Vagina (tissue), 2 donors: Measurements from ENCODE around the gene MEIS3. TPM values are rescaled to one million over a fixed set of nuclear protein-coding genes. Genes with fewer than 3 reads are reported as not detected.
"Not testable (repeated sequence)": the region's sequence is repeated elsewhere in the genome, so short reads cannot be mapped to it uniquely, and the experiment has no call there.

ENCODE experiments used
- DNase-seq, 2 donors: peaks; one replicate each; pipeline ENCODE4 v3.0.0-alpha.2; 2017; ENCODE audit errors: extremely low spot score in 2 of 2
- H3K27ac ChIP-seq: fragments of 200-600 bp; sonication (generic); one replicate; pipeline ENCODE4 v1.5.1; 2019
- H3K27me3 ChIP-seq: fragments of 200-600 bp; sonication (generic); one replicate; pipeline ENCODE4 v1.5.1; 2019
- H3K36me3 ChIP-seq, 2 donors: fragments of 200-600 bp; sonication (generic); one replicate each; pipeline ENCODE4 v1.5.1; 2017 to 2019
- H3K4me1 ChIP-seq: fragments of 200-600 bp; sonication (generic); one replicate; pipeline ENCODE4 v1.5.1; 2019
- H3K4me3 ChIP-seq, 2 donors: fragments of 200-600 bp; sonication (generic); 1 replicate in 1 of 2; 2 replicates in 1 of 2; pipeline ENCODE4 v1.5.1; 2016 to 2019
- H3K9me3 ChIP-seq: fragments of 200-600 bp; sonication (generic); one replicate; pipeline ENCODE4 v1.5.1; 2019
- POLR2A ChIP-seq, 2 donors: fragments of 450-650 bp; IDR thresholded peaks; one replicate each; pipeline ENCODE4 v1.6.1; 2017; ENCODE audit warnings: antibody characterized with exemption in 2 of 2, mild to moderate bottlenecking in 2 of 2, moderate library complexity in 2 of 2
- POLR2AphosphoS5 ChIP-seq, 2 donors: sonication (generic); formaldehyde crosslinking; IDR thresholded peaks; one replicate each; pipeline ENCODE4 v1.9.0; 2017; ENCODE audit warnings: antibody characterized with exemption in 2 of 2, mild to moderate bottlenecking in 2 of 2, low read depth in 1 of 2; ENCODE audit not compliant: insufficient read depth in 1 of 2
- intact Hi-C: fragments of 100-400 bp; cut with DNase I; formaldehyde crosslinking; loops from one replicate; pipeline ENCODE4 v1.15.1; 2023
- total RNA-seq: library from RNA; depleted of rRNA; stranded (reverse); fragments of >200 nt; gene quantifications from one replicate; pipeline ENCODE4 v1.2.3, GENCODE V29; 2016
- TF ChIP-seq, protein P1 (sequence below), 3 experiments: fragments of 450-650 bp in 2 of 3; fragments of 200-600 bp in 1 of 3; sonication (generic) in 1 of 3; IDR thresholded peaks; one replicate each; pipeline ENCODE4 v1.5.1; 2017 to 2019; ENCODE audit warnings: antibody characterized with exemption in 3 of 3, mild to moderate bottlenecking in 2 of 3, moderate library complexity in 2 of 3

MEIS3 gene
- total RNA-seq, 1 donor from 2014 or later: 20.6 TPM

DNA sequence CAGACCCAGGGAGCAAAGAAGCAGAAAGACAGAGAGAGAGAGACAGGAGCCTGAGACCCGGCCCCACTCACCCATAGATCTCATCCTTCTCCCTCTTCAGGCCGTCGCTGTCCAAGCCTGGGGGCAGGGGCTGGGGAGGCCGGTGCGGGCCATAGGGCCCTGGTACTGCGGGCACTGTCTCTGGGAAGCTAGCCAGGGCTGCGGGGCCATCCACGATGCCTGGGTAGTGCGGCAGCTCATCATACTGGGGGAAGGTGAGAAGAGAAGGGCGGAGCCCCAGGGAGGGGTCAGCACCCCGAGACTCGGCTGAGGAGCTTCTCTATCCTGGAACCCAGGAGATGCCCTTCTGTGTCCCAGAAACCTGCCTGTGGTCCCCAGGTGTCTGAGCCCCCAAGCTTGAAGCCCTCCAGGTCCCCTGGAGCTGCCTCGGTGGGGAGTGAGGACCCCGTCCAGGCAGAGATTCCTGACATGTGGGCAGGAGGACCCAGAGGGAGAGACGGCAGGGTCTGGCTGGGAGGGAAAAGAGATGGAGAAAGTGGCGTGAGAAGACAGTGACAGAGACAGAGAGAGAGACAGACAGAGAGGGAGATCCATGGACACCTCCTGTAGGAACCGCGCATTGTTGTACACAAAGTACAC is 2.1 kb downstream of the MEIS3 start:
- Histone ChIP-seq H3K27ac (no peak overlapping the region), H3K4me1 (peaks cover 19% of the 10 kb centered on the region), H3K27me3 (peaks cover 4% of the 10 kb centered on the region), H3K9me3 (no peaks in the 10 kb centered on the region), H3K4me3 (no peak overlapping the region), H3K36me3 (no peaks in the 10 kb centered on the region)
- TF ChIP-seq POLR2A (IDR thresholded peaks at IDR 0.05) (no peak), POLR2AphosphoS5 (IDR thresholded peaks at IDR 0.05; ENCODE audit: insufficient read depth in 1 of 2, low read depth in 1 of 2) (no peak)
- TF ChIP-seq, protein P1, sequence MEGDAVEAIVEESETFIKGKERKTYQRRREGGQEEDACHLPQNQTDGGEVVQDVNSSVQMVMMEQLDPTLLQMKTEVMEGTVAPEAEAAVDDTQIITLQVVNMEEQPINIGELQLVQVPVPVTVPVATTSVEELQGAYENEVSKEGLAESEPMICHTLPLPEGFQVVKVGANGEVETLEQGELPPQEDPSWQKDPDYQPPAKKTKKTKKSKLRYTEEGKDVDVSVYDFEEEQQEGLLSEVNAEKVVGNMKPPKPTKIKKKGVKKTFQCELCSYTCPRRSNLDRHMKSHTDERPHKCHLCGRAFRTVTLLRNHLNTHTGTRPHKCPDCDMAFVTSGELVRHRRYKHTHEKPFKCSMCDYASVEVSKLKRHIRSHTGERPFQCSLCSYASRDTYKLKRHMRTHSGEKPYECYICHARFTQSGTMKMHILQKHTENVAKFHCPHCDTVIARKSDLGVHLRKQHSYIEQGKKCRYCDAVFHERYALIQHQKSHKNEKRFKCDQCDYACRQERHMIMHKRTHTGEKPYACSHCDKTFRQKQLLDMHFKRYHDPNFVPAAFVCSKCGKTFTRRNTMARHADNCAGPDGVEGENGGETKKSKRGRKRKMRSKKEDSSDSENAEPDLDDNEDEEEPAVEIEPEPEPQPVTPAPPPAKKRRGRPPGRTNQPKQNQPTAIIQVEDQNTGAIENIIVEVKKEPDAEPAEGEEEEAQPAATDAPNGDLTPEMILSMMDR (IDR thresholded peaks at IDR 0.05): no peak
- intact Hi-C loops: no loop called here
- no peak for DNase-seq

DNA sequence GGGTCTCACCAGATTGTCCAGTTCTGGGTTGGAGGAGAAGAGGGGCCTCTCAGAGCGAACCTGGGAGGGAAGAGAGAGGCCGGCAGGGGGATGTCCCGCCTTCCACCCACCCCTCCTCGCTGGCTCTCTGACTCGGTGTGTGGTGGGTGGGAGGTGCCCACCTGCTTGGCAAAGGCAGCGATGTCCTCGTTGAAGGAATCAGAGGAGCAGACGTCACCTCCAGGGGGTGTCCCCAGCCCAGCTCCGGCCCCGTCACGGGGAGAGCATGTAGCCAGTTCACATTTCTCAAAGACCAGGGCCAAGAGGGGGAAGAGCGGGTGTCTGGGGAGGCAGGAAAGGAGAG is 2.7 kb downstream of the MEIS3 start:
- DNase-seq: no peak
- H3K4me3 ChIP-seq: no peak overlapping the region
- no peaks in the 10 kb centered on the region for H3K27me3 ChIP-seq
- TF ChIP-seq, protein P1 (IDR thresholded peaks at IDR 0.05): no peak
- TF ChIP-seq POLR2A (IDR thresholded peaks at IDR 0.05) (no peak), POLR2AphosphoS5 (IDR thresholded peaks at IDR 0.05; ENCODE audit: insufficient read depth in 1 of 2, low read depth in 1 of 2) (no peak)
- H3K4me1 ChIP-seq: peaks cover 19% of the 10 kb centered on the region
- no peak overlapping the region for H3K27ac ChIP-seq
- no peaks in the 10 kb centered on the region for H3K9me3 ChIP-seq
- no peaks in the 10 kb centered on the region for H3K36me3 ChIP-seq
- intact Hi-C loops: no loop called here

DNA sequence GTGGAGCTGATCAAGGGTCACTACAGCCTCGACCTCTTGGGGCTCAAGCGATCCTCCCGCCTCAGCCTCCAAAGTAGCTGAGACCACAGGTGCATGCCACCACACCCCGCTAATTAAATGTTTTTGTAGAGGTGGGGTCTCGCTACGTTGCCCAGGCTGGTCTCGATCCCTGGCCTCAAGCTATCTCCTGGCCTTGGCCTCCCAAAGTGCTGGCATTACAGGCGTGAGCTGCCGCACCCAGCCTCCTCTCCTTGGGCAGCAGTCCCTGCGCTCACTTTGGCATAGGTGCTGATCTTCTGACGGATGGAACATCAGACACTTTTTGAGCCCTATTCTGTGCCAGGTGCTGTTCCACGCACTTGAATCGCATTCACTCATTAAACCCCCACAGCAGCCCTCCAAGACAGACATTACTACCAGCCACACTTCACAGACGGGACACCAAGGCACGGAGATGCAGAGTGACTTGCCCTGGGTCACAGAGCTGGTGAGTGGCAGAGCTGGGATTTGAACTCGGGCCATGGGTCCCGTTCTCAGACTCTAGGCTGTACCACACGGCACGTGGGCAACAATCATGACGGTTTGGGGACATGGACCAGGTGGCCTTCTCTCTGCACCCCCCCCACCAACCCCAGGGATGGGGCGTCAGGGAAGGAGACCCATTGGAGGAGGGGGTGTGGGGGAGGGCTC is 3.2 kb downstream of the MEIS3 start:
- no peak for DNase-seq
- intact Hi-C loops: no loop called here
- Histone ChIP-seq H3K4me1 (peaks cover 19% of the 10 kb centered on the region), H3K4me3 (no peak overlapping the region), H3K27me3 (no peaks in the 10 kb centered on the region), H3K27ac (no peak overlapping the region), H3K36me3 (no peaks in the 10 kb centered on the region), H3K9me3 (no peaks in the 10 kb centered on the region)
- TF ChIP-seq, protein P1 (IDR thresholded peaks at IDR 0.05): no peak
- TF ChIP-seq POLR2A (IDR thresholded peaks at IDR 0.05): no peak
- TF ChIP-seq POLR2AphosphoS5 (IDR thresholded peaks at IDR 0.05; ENCODE audit: insufficient read depth in 1 of 2, low read depth in 1 of 2): no peak

DNA sequence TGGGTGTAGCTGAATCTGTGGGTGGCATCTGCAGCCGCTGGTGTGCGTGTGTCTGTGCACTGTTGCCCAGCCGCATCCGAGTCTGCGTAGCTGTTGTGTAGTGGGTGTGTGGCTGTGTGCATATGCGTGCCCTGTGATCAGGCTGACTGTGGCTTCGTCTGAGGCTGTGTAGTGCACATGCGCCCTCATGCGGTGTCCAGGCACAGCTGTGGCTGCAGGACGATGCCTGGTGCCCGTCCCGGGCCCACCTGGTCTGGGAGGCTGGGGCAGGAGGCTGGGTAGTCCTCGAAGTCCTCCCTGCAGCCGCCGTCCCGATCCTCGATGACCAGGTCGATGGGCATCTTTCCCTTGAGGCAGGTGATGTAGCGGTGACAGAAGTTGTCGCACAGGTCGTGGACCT is 4.9 kb downstream of the MEIS3 start:
- peaks cover 19% of the 10 kb centered on the region for H3K4me1 ChIP-seq
- no peak overlapping the region for H3K27ac ChIP-seq
- H3K9me3 ChIP-seq: no peaks in the 10 kb centered on the region
- no peaks in the 10 kb centered on the region for H3K27me3 ChIP-seq
- TF ChIP-seq, protein P1 (IDR thresholded peaks at IDR 0.05): no peak
- TF ChIP-seq POLR2A (IDR thresholded peaks at IDR 0.05): no peak
- no peak for TF ChIP-seq POLR2AphosphoS5 (IDR thresholded peaks at IDR 0.05; ENCODE audit: insufficient read depth in 1 of 2, low read depth in 1 of 2)
- H3K4me3 ChIP-seq: no peak overlapping the region
- H3K36me3 ChIP-seq: no peaks in the 10 kb centered on the region
- intact Hi-C loops: no loop called here
- no peak for DNase-seq

DNA sequence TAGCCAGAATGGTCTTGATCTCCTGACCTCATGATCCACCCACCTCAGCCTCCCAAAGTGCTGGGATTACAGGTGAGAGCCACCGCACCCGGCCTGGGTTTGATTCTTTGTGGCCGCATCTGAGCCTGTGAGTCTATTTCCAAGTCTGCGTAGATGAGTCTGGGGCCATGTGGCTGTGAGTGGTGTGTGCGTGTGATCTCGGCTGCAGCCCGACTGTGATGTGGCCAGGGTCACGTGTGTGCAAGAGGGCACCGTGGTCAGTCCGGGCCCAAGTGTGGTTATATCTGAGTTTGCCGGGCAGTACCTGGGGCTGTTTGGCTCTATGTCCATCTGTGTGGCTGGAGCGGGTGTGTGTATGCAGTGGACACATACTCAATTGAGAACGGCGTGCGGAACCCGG is 5.4 kb downstream of the MEIS3 start:
- no peak overlapping the region for H3K4me3 ChIP-seq
- intact Hi-C loops: no loop called here
- DNase-seq: no peak
- no peaks in the 10 kb centered on the region for H3K9me3 ChIP-seq
- TF ChIP-seq, protein P1 (IDR thresholded peaks at IDR 0.05): no peak
- H3K36me3 ChIP-seq: no peaks in the 10 kb centered on the region
- H3K4me1 ChIP-seq: peaks cover 19% of the 10 kb centered on the region
- H3K27ac ChIP-seq: no peak overlapping the region
- no peaks in the 10 kb centered on the region for H3K27me3 ChIP-seq

DNA sequence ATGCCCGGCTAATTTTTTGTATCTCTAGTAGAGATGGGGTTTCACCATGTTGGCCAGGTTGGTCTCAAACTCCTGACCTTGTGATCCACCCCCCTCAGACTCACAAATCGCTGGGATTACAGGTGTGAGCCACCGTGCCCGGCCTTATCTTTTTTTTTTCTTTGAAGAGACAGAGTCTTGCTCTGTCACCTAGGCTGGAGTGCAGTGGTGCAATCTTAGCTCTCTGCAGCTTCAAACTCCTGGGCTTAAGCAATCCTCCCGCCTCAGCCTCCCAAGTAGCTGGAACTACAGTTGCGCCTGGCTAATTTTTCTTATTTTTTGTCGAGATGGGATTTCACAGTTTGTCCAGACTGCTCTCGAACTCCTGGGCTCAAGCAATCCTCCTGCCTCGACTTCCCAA is 7.6 kb downstream of the MEIS3 start:
- H3K27ac ChIP-seq, DNase-seq, H3K4me1 ChIP-seq, intact Hi-C loops, H3K4me3 ChIP-seq, H3K27me3 ChIP-seq, H3K9me3 ChIP-seq, H3K36me3 ChIP-seq: not testable (repeated sequence)
